Activated CD4-positive, CD25-positive, alpha-beta regulatory T cell treated with anti-CD3 and anti-CD28 coated beads, Interleukin-2, amount 50 U/mL, for 24 hours (primary cell): ENCODE data around the gene RHBDL1.

Experiments
- ATAC-seq, 2 donors: fragments of 150-1000 bp; cut with Tn5 transposase; one replicate each; pipeline ENCODE4 v1.10.0; 2021; ENCODE audit warnings: mild to moderate bottlenecking in 1 of 2, moderate library complexity in 1 of 2

RHBDL1 gene

GRCh38 chr16:658679-659571, 16.5 kb upstream of the RHBDL1 start:
- ATAC-seq: no peak

- ATAC-seq: no peak
Observed at GRCh38 chr16:659618-660017, 15.9 kb upstream of the RHBDL1 start.

GRCh38 chr16:660132-660458, 15.4 kb upstream of the RHBDL1 start:
- ATAC-seq: no peak

- ATAC-seq: peak; percentile 49 to 69
Observed at GRCh38 chr16:660459-661183, 14.8 kb upstream of the RHBDL1 start.

GRCh38 chr16:661184-661821, 14.2 kb upstream of the RHBDL1 start:
- no peak for ATAC-seq

- no peak for ATAC-seq
Observed at GRCh38 chr16:662095-662494, 13.4 kb upstream of the RHBDL1 start.

GRCh38 chr16:662597-662996, 12.9 kb upstream of the RHBDL1 start:
- ATAC-seq: no peak

GRCh38 chr16:666572-666971, 8.9 kb upstream of the RHBDL1 start:
- ATAC-seq: no peak

- no peak for ATAC-seq
Observed at GRCh38 chr16:667113-667779, 8.2 kb upstream of the RHBDL1 start.

GRCh38 chr16:667780-668518, 7.5 kb upstream of the RHBDL1 start, which contains the start of gene RHOT2:
TSS of gene RHOT2 (plus strand) at chr16:668132. CDS start at chr16:668200, 68 bp downstream.
- peak; percentile 98 for ATAC-seq

- ATAC-seq: no peak
Observed at GRCh38 chr16:668519-669171, 6.8 kb upstream of the RHBDL1 start.

GRCh38 chr16:669666-670065, 5.8 kb upstream of the RHBDL1 start:
- no peak for ATAC-seq

- no peak for ATAC-seq
Observed at GRCh38 chr16:670485-671352, 4.8 kb upstream of the RHBDL1 start.

GRCh38 chr16:671353-672131, 3.9 kb upstream of the RHBDL1 start:
- no peak for ATAC-seq

GRCh38 chr16:672371-672770, 3.1 kb upstream of the RHBDL1 start:
- no peak for ATAC-seq

GRCh38 chr16:672851-673250, 2.6 kb upstream of the RHBDL1 start:
- ATAC-seq: no peak

GRCh38 chr16:673399-673991, 2.0 kb upstream of the RHBDL1 start:
- ATAC-seq: no peak

- no peak for ATAC-seq
Observed at GRCh38 chr16:674214-674881, 1.1 kb upstream of the RHBDL1 start.
